Measurements from ENCODE around the gene RAD23A. TPM values are rescaled to one million over a fixed set of nuclear protein-coding genes. Genes with fewer than 3 reads are reported as not detected.
A peak's percentile ranks its signal among the peaks of the same experiment; 100 is the strongest.

Gene RAD23A
- total RNA-seq, 1 donor from 2014 or later = 78.8 TPM

- Mint-ChIP-seq H3K4me1 (ENCODE audit: low read depth) (peaks cover 4% of the 10 kb centered on the region), H3K9me3 (ENCODE audit: low read depth) (no peaks in the 10 kb centered on the region), H3K4me3 (ENCODE audit: low read depth) (peak within 1 kb of the TSS; percentile 83), H3K36me3 (ENCODE audit: insufficient read depth) (no peaks in the 10 kb centered on the region), H3K27ac (no peak within 1 kb of the TSS), H3K27me3 (peaks cover 79% of the 10 kb centered on the region)
- DNase-seq (ENCODE audit: low spot score, unreplicated experiment) = peak; percentile 43
- TF ChIP-seq, protein P1, sequence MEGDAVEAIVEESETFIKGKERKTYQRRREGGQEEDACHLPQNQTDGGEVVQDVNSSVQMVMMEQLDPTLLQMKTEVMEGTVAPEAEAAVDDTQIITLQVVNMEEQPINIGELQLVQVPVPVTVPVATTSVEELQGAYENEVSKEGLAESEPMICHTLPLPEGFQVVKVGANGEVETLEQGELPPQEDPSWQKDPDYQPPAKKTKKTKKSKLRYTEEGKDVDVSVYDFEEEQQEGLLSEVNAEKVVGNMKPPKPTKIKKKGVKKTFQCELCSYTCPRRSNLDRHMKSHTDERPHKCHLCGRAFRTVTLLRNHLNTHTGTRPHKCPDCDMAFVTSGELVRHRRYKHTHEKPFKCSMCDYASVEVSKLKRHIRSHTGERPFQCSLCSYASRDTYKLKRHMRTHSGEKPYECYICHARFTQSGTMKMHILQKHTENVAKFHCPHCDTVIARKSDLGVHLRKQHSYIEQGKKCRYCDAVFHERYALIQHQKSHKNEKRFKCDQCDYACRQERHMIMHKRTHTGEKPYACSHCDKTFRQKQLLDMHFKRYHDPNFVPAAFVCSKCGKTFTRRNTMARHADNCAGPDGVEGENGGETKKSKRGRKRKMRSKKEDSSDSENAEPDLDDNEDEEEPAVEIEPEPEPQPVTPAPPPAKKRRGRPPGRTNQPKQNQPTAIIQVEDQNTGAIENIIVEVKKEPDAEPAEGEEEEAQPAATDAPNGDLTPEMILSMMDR (IDR thresholded peaks at IDR 0.05; ENCODE audit: unreplicated experiment) = no peak
Observed at GRCh38 chr19:12994701-12995595, 49.3 kb downstream of the RAD23A start, which contains the start of gene NFIX. Gene NFIX, plus strand, starts transcription at chr19:12995475. Its CDS starts 363 bp downstream, at chr19:12995838.

- Mint-ChIP-seq H3K4me1 (ENCODE audit: low read depth) (peaks cover 4% of the 10 kb centered on the region), H3K27me3 (peaks cover 84% of the 10 kb centered on the region), H3K4me3 (ENCODE audit: low read depth) (peak overlapping the region; percentile 56), H3K27ac (no peak overlapping the region), H3K36me3 (ENCODE audit: insufficient read depth) (no peaks in the 10 kb centered on the region), H3K9me3 (ENCODE audit: low read depth) (no peaks in the 10 kb centered on the region)
- no peak for DNase-seq (ENCODE audit: low spot score, unreplicated experiment)
- TF ChIP-seq, protein P1 (IDR thresholded peaks at IDR 0.05; ENCODE audit: unreplicated experiment) = no peak
Observed at GRCh38 chr19:12995596-12996405, 50.1 kb downstream of the RAD23A start.

GRCh38 chr19:12996406-12997094, 50.9 kb downstream of the RAD23A start:
- TF ChIP-seq, protein P1 (IDR thresholded peaks at IDR 0.05; ENCODE audit: unreplicated experiment) = peak; percentile 15
- no peaks in the 10 kb centered on the region for H3K9me3 Mint-ChIP-seq (ENCODE audit: low read depth)
- peaks cover 84% of the 10 kb centered on the region for H3K27me3 Mint-ChIP-seq
- no peak for DNase-seq (ENCODE audit: low spot score, unreplicated experiment)
- H3K27ac Mint-ChIP-seq = no peak overlapping the region
- H3K4me1 Mint-ChIP-seq (ENCODE audit: low read depth) = peaks cover 4% of the 10 kb centered on the region
- H3K36me3 Mint-ChIP-seq (ENCODE audit: insufficient read depth) = no peaks in the 10 kb centered on the region
- no peak overlapping the region for H3K4me3 Mint-ChIP-seq (ENCODE audit: low read depth)

- H3K36me3 Mint-ChIP-seq (ENCODE audit: insufficient read depth) = no peaks in the 10 kb centered on the region
- H3K9me3 Mint-ChIP-seq (ENCODE audit: low read depth) = no peaks in the 10 kb centered on the region
- TF ChIP-seq, protein P1 (IDR thresholded peaks at IDR 0.05; ENCODE audit: unreplicated experiment) = no peak
- H3K27ac Mint-ChIP-seq = no peak overlapping the region
- peaks cover 79% of the 10 kb centered on the region for H3K27me3 Mint-ChIP-seq
- peaks cover 4% of the 10 kb centered on the region for H3K4me1 Mint-ChIP-seq (ENCODE audit: low read depth)
- no peak for DNase-seq (ENCODE audit: low spot score, unreplicated experiment)
- H3K4me3 Mint-ChIP-seq (ENCODE audit: low read depth) = peak overlapping the region; percentile 14
Observed at GRCh38 chr19:12997179-12997966, 51.7 kb downstream of the RAD23A start.

Measured in progenitor cell of endocrine pancreas (in vitro differentiated cells).